ENCODE data around the gene DENND5B. TPM values are rescaled to one million over a fixed set of nuclear protein-coding genes. Genes with fewer than 3 reads are reported as not detected.

DENND5B gene
- total and polyA plus RNA-seq, 10 of the 15 experiments (the other 5 are each of a cell fraction or from before 2014, with no cell fraction given) = 0.39 to 32.5 (median 20.6) TPM

- CTCF ChIA-PET = interaction anchor here (0.6 to 4.4 kb wide), 13 partner anchors 10 to 234 kb away, joined by 3 to 33 read pairs (median 6); partner anchors contain the start of gene SINHCAF
- SMC1A ChIA-PET (ENCODE audit: uncharacterized antibody, unreplicated experiment) = interaction anchor here (1.0 to 2.6 kb wide), 10 partner anchors 26 to 289 kb away, joined by 3 to 17 read pairs (median 4); no protein-coding TSS in a partner anchor
- Histone ChIP-seq H4K20me1 (ENCODE audit: control insufficient read depth, insufficient read depth) (no peaks in the 10 kb centered on the region), H3K9me3 (replicated peaks; ENCODE audit: control insufficient read depth, insufficient read depth, low read length) (no peaks in the 10 kb centered on the region; the same call in 2 of the 3 replicates), H3K4me1 (ENCODE audit: control insufficient read depth, insufficient read depth, low read length) (peaks cover 22% of the 10 kb centered on the region), H3K79me2 (ENCODE audit: control insufficient read depth, insufficient read depth, low read length) (no peaks in the 10 kb centered on the region), H3K36me3 (ENCODE audit: control insufficient read depth in 2 of 2, insufficient read depth in 2 of 2, low read length in 1 of 2) (no peaks in the 10 kb centered on the region), H3K4me2 (ENCODE audit: control insufficient read depth, insufficient read depth) (peak overlapping the region; percentile 56), H2AFZ (ENCODE audit: control insufficient read depth, low read depth, low read length) (peak overlapping the region; percentile 90), H3K9ac (ENCODE audit: control insufficient read depth, insufficient read depth, low read length) (peak overlapping the region; percentile 52), H3K27ac (ENCODE audit: control insufficient read depth, insufficient read depth) (peak overlapping the region; percentile 45), H3K4me3 (no peak overlapping the region), H3K27me3 (replicated peaks in 1 of 2; ENCODE audit: control insufficient read depth in 2 of 2, insufficient read depth in 2 of 2, low read length in 1 of 2) (no peaks in the 10 kb centered on the region)
- 64% methylated on average over 6 of the region's 6 CpGs for WGBS (ENCODE audit: insufficient coverage, insufficient replicate concordance, low lambda C conversion rate, missing lambda C conversion rate)
- intact Hi-C loops (cut with micrococcal nuclease; ENCODE audit: unreplicated experiment) (no loop called here), in situ Hi-C loops (cut with MboI) (no loop called here)
- POLR2A ChIA-PET = interaction anchor here (0.5 to 1.2 kb wide), 2 partner anchors 37 to 565 kb away, joined by 3 to 4 read pairs; partner anchors contain the start of gene SINHCAF
- TF ChIP-seq TBL1XR1 (IDR thresholded peaks at IDR 0.05; ENCODE audit: low read depth, low read length) = no peak
- TF ChIP-seq, protein P1, sequence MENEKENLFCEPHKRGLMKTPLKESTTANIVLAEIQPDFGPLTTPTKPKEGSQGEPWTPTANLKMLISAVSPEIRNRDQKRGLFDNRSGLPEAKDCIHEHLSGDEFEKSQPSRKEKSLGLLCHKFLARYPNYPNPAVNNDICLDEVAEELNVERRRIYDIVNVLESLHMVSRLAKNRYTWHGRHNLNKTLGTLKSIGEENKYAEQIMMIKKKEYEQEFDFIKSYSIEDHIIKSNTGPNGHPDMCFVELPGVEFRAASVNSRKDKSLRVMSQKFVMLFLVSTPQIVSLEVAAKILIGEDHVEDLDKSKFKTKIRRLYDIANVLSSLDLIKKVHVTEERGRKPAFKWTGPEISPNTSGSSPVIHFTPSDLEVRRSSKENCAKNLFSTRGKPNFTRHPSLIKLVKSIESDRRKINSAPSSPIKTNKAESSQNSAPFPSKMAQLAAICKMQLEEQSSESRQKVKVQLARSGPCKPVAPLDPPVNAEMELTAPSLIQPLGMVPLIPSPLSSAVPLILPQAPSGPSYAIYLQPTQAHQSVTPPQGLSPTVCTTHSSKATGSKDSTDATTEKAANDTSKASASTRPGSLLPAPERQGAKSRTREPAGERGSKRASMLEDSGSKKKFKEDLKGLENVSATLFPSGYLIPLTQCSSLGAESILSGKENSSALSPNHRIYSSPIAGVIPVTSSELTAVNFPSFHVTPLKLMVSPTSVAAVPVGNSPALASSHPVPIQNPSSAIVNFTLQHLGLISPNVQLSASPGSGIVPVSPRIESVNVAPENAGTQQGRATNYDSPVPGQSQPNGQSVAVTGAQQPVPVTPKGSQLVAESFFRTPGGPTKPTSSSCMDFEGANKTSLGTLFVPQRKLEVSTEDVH (IDR thresholded peaks at IDR 0.05; ENCODE audit: low read depth, partially characterized antibody) = no peak
- ATAC-seq = peak; percentile 31
- FAIRE-seq = no peak
- RAD21 ChIA-PET (ENCODE audit: unreplicated experiment) = interaction anchor here (0.5 to 2.3 kb wide), 12 partner anchors 37 to 851 kb away, joined by 3 to 21 read pairs (median 4); no protein-coding TSS in a partner anchor
- no peak for DNase-seq (ENCODE audit: low read depth, low spot score)
- no TSS peak for BruUV-seq (replicated peaks)
Measured at GRCh38 chr12:31363416-31363809, 227.5 kb downstream of the DENND5B start.

All from GM12878 (cell line).